G401 (cell line): ENCODE measurements around the gene NIPBL. TPM values are rescaled to one million over a fixed set of nuclear protein-coding genes. Genes with fewer than 3 reads are reported as not detected.
"Not testable (repeated sequence)": the region's sequence is repeated elsewhere in the genome, so short reads cannot be mapped to it uniquely, and the experiment has no call there.

Source experiments
- DNase-seq: peaks from one replicate; pipeline ENCODE4 v3.0.0-alpha.2; 2015; ENCODE audit warnings: low spot score
- in situ Hi-C: cut with HindIII; loops from 2 replicates; pipeline ENCODE4 v1.10.0; 2016; ENCODE audit warnings: low sequenced_read_pairs, mixed read lengths
- total RNA-seq: library from RNA; depleted of rRNA; stranded (reverse); fragments of >200 nt; shearing (Covaris generic); gene quantifications from 2 replicates; pipeline ENCODE4 v1.2.3, GENCODE V29; 2014

Gene NIPBL
- total RNA-seq, 1 experiment from 2014 or later, result 33.2 TPM

GRCh38 chr5:36897616-36898015 is 21.0 kb downstream of the NIPBL start:
- in situ Hi-C loops, result no loop called here
- DNase-seq, result no peak

GRCh38 chr5:36899860-36900259 is 23.3 kb downstream of the NIPBL start:
- in situ Hi-C loops, result no loop called here
- DNase-seq, result no peak

GRCh38 chr5:36900283-36900682 is 23.7 kb downstream of the NIPBL start:
- DNase-seq, result no peak
- in situ Hi-C loops, result no loop called here

- DNase-seq, in situ Hi-C loops: not testable (repeated sequence)
Measured at GRCh38 chr5:36901077-36901476, 24.5 kb downstream of the NIPBL start.

GRCh38 chr5:36901856-36902255 is 25.3 kb downstream of the NIPBL start:
- DNase-seq, result no peak
- in situ Hi-C loops, result no loop called here

- in situ Hi-C loops, result no loop called here
- no peak for DNase-seq
Measured at GRCh38 chr5:36902353-36902752, 25.8 kb downstream of the NIPBL start.

GRCh38 chr5:36904677-36905076 is 28.1 kb downstream of the NIPBL start:
- in situ Hi-C loops, result no loop called here
- DNase-seq, result no peak

- no peak for DNase-seq
- in situ Hi-C loops, result no loop called here
Measured at GRCh38 chr5:36908544-36909260, 32.1 kb downstream of the NIPBL start.

- in situ Hi-C loops, result no loop called here
- DNase-seq, result no peak
Measured at GRCh38 chr5:36915653-36916052, 39.1 kb downstream of the NIPBL start.

GRCh38 chr5:36916614-36917013 is 40.0 kb downstream of the NIPBL start:
- in situ Hi-C loops, DNase-seq: not testable (repeated sequence)

- DNase-seq, in situ Hi-C loops: not testable (repeated sequence)
Measured at GRCh38 chr5:36917358-36917757, 40.8 kb downstream of the NIPBL start.

- in situ Hi-C loops, result no loop called here
Measured at GRCh38 chr5:36919238-36919637, 42.7 kb downstream of the NIPBL start.

GRCh38 chr5:36919650-36920049 is 43.1 kb downstream of the NIPBL start:
- no peak for DNase-seq
- in situ Hi-C loops, result no loop called here

More at GRCh38 chr5:36919238-36919637, 42.7 kb downstream of the NIPBL start:
- DNase-seq, result no peak

- DNase-seq, result no peak
- in situ Hi-C loops, result no loop called here
Measured at GRCh38 chr5:36928947-36929346, 52.4 kb downstream of the NIPBL start.

GRCh38 chr5:36929438-36929837 is 52.9 kb downstream of the NIPBL start:
- DNase-seq, result no peak
- in situ Hi-C loops, result no loop called here

GRCh38 chr5:36932056-36932455 is 55.5 kb downstream of the NIPBL start:
- in situ Hi-C loops, result no loop called here

GRCh38 chr5:36932699-36933098 is 56.1 kb downstream of the NIPBL start:
- no peak for DNase-seq
- in situ Hi-C loops, result no loop called here

More at GRCh38 chr5:36932056-36932455, 55.5 kb downstream of the NIPBL start:
- no peak for DNase-seq

GRCh38 chr5:36934740-36935356 is 58.3 kb downstream of the NIPBL start:
- DNase-seq, result no peak
- in situ Hi-C loops, result no loop called here

- in situ Hi-C loops, result no loop called here
Measured at GRCh38 chr5:36935805-36936204, 59.2 kb downstream of the NIPBL start.

GRCh38 chr5:36936309-36936708 is 59.7 kb downstream of the NIPBL start:
- no peak for DNase-seq
- in situ Hi-C loops, result no loop called here

More at GRCh38 chr5:36935805-36936204, 59.2 kb downstream of the NIPBL start:
- no peak for DNase-seq

GRCh38 chr5:36938129-36938528 is 61.6 kb downstream of the NIPBL start:
- in situ Hi-C loops, result no loop called here

More at GRCh38 chr5:36938129-36938528, 61.6 kb downstream of the NIPBL start:
- DNase-seq, result no peak
